ENCODE measurements around the gene GSTT4. TPM values are rescaled to one million over a fixed set of nuclear protein-coding genes. Genes with fewer than 3 reads are reported as not detected.
"Not testable (repeated sequence)": the region's sequence is repeated elsewhere in the genome, so short reads cannot be mapped to it uniquely, and the experiment has no call there.

GSTT4 gene
- polyA plus RNA-seq, 1 donor = not detected

- DNase-seq = not testable (repeated sequence)
These were observed 52.4 kb downstream of the GSTT4 start for GRCh38 chr22:23952794-23953405.

GRCh38 chr22:23951383-23951782 is 53.9 kb downstream of the GSTT4 start:
- DNase-seq = not testable (repeated sequence)

GRCh38 chr22:23949764-23950163 is 55.5 kb downstream of the GSTT4 start:
- not testable (repeated sequence) for DNase-seq

Other genes starting within 250 kb of the GSTT4 start
- gene C22orf15, start 242.5 kb downstream of the GSTT4 start, polyA plus RNA-seq (ENCODE audit: insufficient read length) = 2.7 TPM
- gene CHCHD10, start 237.5 kb downstream of the GSTT4 start, polyA plus RNA-seq (ENCODE audit: insufficient read length) = 58.3 TPM
- gene MMP11, start 232.6 kb downstream of the GSTT4 start, polyA plus RNA-seq (ENCODE audit: insufficient read length) = 13.3 TPM
- gene SMARCB1, start 218.5 kb downstream of the GSTT4 start, polyA plus RNA-seq (ENCODE audit: insufficient read length) = 187 TPM
- 3.2 TPM for gene DERL3, start 166.4 kb downstream of the GSTT4 start, polyA plus RNA-seq (ENCODE audit: insufficient read length)
- gene SLC2A11, start 147.6 kb downstream of the GSTT4 start, polyA plus RNA-seq (ENCODE audit: insufficient read length) = 60.0 TPM
- gene MIF, start 111.1 kb downstream of the GSTT4 start, polyA plus RNA-seq (ENCODE audit: insufficient read length) = 119 TPM
- 6.9 TPM for gene GSTT2B, start 44.3 kb downstream of the GSTT4 start, polyA plus RNA-seq (ENCODE audit: insufficient read length)
- gene DDTL, start 38.6 kb downstream of the GSTT4 start, polyA plus RNA-seq (ENCODE audit: insufficient read length) = 11.6 TPM
- 66.8 TPM for gene DDT, start 31.0 kb downstream of the GSTT4 start, polyA plus RNA-seq (ENCODE audit: insufficient read length)
- not detected for gene GSTT2, start 25.3 kb downstream of the GSTT4 start, polyA plus RNA-seq (ENCODE audit: insufficient read length)
- gene CABIN1, start 5.9 kb upstream of the GSTT4 start, polyA plus RNA-seq (ENCODE audit: insufficient read length) = 52.0 TPM
- 15.1 TPM for gene SUSD2, start 176.0 kb upstream of the GSTT4 start, polyA plus RNA-seq (ENCODE audit: insufficient read length)
- 18.3 TPM for gene GGT5, start 239.6 kb upstream of the GSTT4 start, polyA plus RNA-seq (ENCODE audit: insufficient read length)

Measured in left kidney (tissue), 2 donors.